22Rv1 (cell line): ENCODE data around the gene SLC30A9.

Experiments
- ZFX ChIP-seq: fragments of 450-650 bp; IDR thresholded peaks from 2 replicates; pipeline ENCODE4 v1.6.1; 2017; ENCODE audit warnings: antibody characterized with exemption, borderline replicate concordance
- TF ChIP-seq, protein P1 (sequence below): fragments of 450-650 bp; IDR thresholded peaks from 2 replicates; pipeline ENCODE4 v1.5.1; 2017; ENCODE audit warnings: mild to moderate bottlenecking

DNA sequence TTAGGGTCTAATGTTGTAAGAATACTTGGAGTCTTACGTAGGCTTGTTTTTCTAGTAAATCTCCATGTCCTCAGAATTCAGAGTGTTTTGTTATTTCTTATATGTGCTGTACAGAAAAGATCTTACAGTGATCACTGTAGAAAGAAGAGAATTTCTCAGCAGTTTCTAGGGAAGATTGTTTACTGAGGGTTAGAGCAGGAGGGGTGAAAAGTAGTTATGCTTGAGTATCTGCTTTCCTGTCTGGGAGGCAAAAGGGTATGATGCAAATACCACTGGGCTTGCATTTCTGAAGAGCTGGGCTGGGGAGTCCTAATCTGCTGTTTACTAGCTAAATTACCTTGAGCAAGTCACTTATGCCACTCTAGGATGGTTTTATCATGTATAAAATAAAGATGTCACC lies 84.0 kb downstream of the SLC30A9 start:
- TF ChIP-seq, protein P1, sequence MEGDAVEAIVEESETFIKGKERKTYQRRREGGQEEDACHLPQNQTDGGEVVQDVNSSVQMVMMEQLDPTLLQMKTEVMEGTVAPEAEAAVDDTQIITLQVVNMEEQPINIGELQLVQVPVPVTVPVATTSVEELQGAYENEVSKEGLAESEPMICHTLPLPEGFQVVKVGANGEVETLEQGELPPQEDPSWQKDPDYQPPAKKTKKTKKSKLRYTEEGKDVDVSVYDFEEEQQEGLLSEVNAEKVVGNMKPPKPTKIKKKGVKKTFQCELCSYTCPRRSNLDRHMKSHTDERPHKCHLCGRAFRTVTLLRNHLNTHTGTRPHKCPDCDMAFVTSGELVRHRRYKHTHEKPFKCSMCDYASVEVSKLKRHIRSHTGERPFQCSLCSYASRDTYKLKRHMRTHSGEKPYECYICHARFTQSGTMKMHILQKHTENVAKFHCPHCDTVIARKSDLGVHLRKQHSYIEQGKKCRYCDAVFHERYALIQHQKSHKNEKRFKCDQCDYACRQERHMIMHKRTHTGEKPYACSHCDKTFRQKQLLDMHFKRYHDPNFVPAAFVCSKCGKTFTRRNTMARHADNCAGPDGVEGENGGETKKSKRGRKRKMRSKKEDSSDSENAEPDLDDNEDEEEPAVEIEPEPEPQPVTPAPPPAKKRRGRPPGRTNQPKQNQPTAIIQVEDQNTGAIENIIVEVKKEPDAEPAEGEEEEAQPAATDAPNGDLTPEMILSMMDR = no peak
- TF ChIP-seq ZFX = no peak
